Measurements from ENCODE around the gene FSTL4. TPM values are rescaled to one million over a fixed set of nuclear protein-coding genes. Genes with fewer than 3 reads are reported as not detected.

FSTL4 gene
- polyA plus RNA-seq, 1 of the 3 experiments (the other 2 are of a cell fraction), result not detected

GRCh38 chr5:133147815-133148567, 464.4 kb downstream of the FSTL4 start:
- Histone ChIP-seq H3K27me3 (ENCODE audit: insufficient read depth) (no peaks in the 10 kb centered on the region), H3K79me2 (ENCODE audit: insufficient read depth) (no peaks in the 10 kb centered on the region), H2AFZ (ENCODE audit: low read depth) (no peak overlapping the region), H3K36me3 (replicated peaks in 1 of 2; ENCODE audit: control insufficient read depth in 1 of 2, insufficient read depth in 2 of 2, low read length in 1 of 2) (no peaks in the 10 kb centered on the region), H3K9me3 (no peaks in the 10 kb centered on the region), H3K4me1 (ENCODE audit: control insufficient read depth in 1 of 2, insufficient read depth in 2 of 2, low read depth in 1 of 2, low read length in 1 of 2) (peaks cover 0 to 13% of the 10 kb centered on the region in 2 experiments; a peak in 1 of 4 replicates), H3K27ac (ENCODE audit: low read depth in 2 of 2, low read length in 1 of 2) (no peak overlapping the region), H3K9ac (no peak overlapping the region), H3K9me2 (no peaks in the 10 kb centered on the region), H3F3A (replicated peaks; ENCODE audit: insufficient read depth) (no peaks in the 10 kb centered on the region), H4K20me1 (ENCODE audit: insufficient read depth) (no peaks in the 10 kb centered on the region), H3K4me2 (no peak overlapping the region), H3K4me3 (ENCODE audit: low read depth in 2 of 2, low read length in 1 of 2) (no peak overlapping the region)
- ChIA-PET CTCF (no interaction called here), POLR2A (no interaction called here)
- 71% methylated on average over 5 of the region's 7 CpGs for WGBS (ENCODE audit: low lambda C conversion rate)
- TF ChIP-seq TAF1 (IDR thresholded peaks at IDR 0.05; ENCODE audit: borderline replicate concordance, low read depth, low read length), result no peak
- no peak for TF ChIP-seq RCOR1 (IDR thresholded peaks at IDR 0.05; ENCODE audit: low read length)
- TF ChIP-seq ELF1 (IDR thresholded peaks at IDR 0.05), result no peak
- TF ChIP-seq FOSL2 (IDR thresholded peaks at IDR 0.05; ENCODE audit: borderline replicate concordance, low read depth), result no peak
- DNase-seq, result no peak

- 46% methylated on average over 3 of the region's 7 CpGs for WGBS (ENCODE audit: low lambda C conversion rate)
- Histone ChIP-seq H3K9ac (no peak overlapping the region), H3K4me3 (ENCODE audit: low read depth in 2 of 2, low read length in 1 of 2) (no peak overlapping the region), H3K27ac (ENCODE audit: low read depth in 2 of 2, low read length in 1 of 2) (no peak overlapping the region), H3F3A (replicated peaks; ENCODE audit: insufficient read depth) (no peaks in the 10 kb centered on the region), H3K9me2 (no peaks in the 10 kb centered on the region), H2AFZ (ENCODE audit: low read depth) (no peak overlapping the region), H4K20me1 (ENCODE audit: insufficient read depth) (no peaks in the 10 kb centered on the region), H3K9me3 (no peaks in the 10 kb centered on the region), H3K4me2 (no peak overlapping the region), H3K36me3 (replicated peaks in 1 of 2; ENCODE audit: control insufficient read depth in 1 of 2, insufficient read depth in 2 of 2, low read length in 1 of 2) (no peaks in the 10 kb centered on the region), H3K79me2 (ENCODE audit: insufficient read depth) (no peaks in the 10 kb centered on the region), H3K4me1 (ENCODE audit: control insufficient read depth in 1 of 2, insufficient read depth in 2 of 2, low read depth in 1 of 2, low read length in 1 of 2) (peaks cover 0 to 13% of the 10 kb centered on the region in 2 experiments; a peak in 1 of 4 replicates), H3K27me3 (ENCODE audit: insufficient read depth) (no peaks in the 10 kb centered on the region)
- ChIA-PET CTCF (no interaction called here), POLR2A (no interaction called here)
- TF ChIP-seq MAX (IDR thresholded peaks at IDR 0.05; ENCODE audit: low read depth), result no peak
- TF ChIP-seq EZH2phosphoT487 (IDR thresholded peaks at IDR 0.05; ENCODE audit: borderline replicate concordance, low read depth), result no peak
- TF ChIP-seq YY1 (IDR thresholded peaks at IDR 0.05; ENCODE audit: low read depth), result no peak
- TF ChIP-seq ELF1 (IDR thresholded peaks at IDR 0.05), result no peak
- TF ChIP-seq TEAD4 (IDR thresholded peaks at IDR 0.05; ENCODE audit: borderline replicate concordance, insufficient read depth), result no peak
- no peak for TF ChIP-seq SMC3 (IDR thresholded peaks at IDR 0.05; ENCODE audit: low read depth, low read length)
- no peak for DNase-seq
Observed at GRCh38 chr5:133147411-133147810, 464.9 kb downstream of the FSTL4 start.

Small RNAs within 50 kb of the gene (small RNA-seq; reads per million reads assigned to genes)
- 0 to 2.3 (median 0) reads per million in 7 experiments for gene MIR1289-2

Data from SK-N-SH (cell line).